Smooth muscle cell (in vitro differentiated cells): Measurements from ENCODE around the gene RAPGEF2. TPM values are rescaled to one million over a fixed set of nuclear protein-coding genes. Genes with fewer than 3 reads are reported as not detected.

Experiments used
- DNase-seq: peaks from one replicate; lab custom pipeline; 2025; ENCODE audit not compliant: unreplicated experiment; lab: John Stamatoyannopoulos, UW
- H2AFZ ChIP-seq: fragments of 200-600 bp; sonication (generic); 2 replicates; pipeline ENCODE4 v1.6.0; 2016; ENCODE audit warnings: antibody characterized with exemption, low read depth, mild to moderate bottlenecking
- H3F3A ChIP-seq: fragments of 200-600 bp; sonication (generic); 2 replicates; pipeline ENCODE4 v1.6.0; 2017; ENCODE audit warnings: antibody characterized with exemption, low read depth
- H3K27ac ChIP-seq: fragments of 200-600 bp; sonication (generic); 2 replicates; pipeline ENCODE4 v1.5.1; 2016; ENCODE audit warnings: low read depth, mild to moderate bottlenecking
- H3K27me3 ChIP-seq: fragments of 200-600 bp; sonication (generic); 2 replicates; pipeline ENCODE4 v1.6.1; 2016; ENCODE audit warnings: low read depth, mild to moderate bottlenecking
- H3K36me3 ChIP-seq: fragments of 200-600 bp; sonication (generic); 2 replicates; pipeline ENCODE4 v1.5.1; 2016; ENCODE audit warnings: low read depth
- H3K4me1 ChIP-seq: fragments of 200-600 bp; sonication (generic); 2 replicates; pipeline ENCODE4 v1.5.1; 2016; ENCODE audit warnings: low read depth
- H3K4me2 ChIP-seq: fragments of 200-600 bp; sonication (generic); 2 replicates; pipeline ENCODE4 v1.6.0; 2016; ENCODE audit warnings: mild to moderate bottlenecking
- H3K4me3 ChIP-seq: fragments of 200-600 bp; sonication (generic); 2 replicates; pipeline ENCODE4 v1.5.1; 2016; ENCODE audit warnings: mild to moderate bottlenecking
- H3K79me2 ChIP-seq: fragments of 200-600 bp; sonication (generic); 2 replicates; pipeline ENCODE4 v1.6.0; 2016; ENCODE audit warnings: low read depth, mild to moderate bottlenecking
- H3K9ac ChIP-seq: fragments of 200-600 bp; sonication (generic); 2 replicates; pipeline ENCODE4 v1.6.0; 2016; ENCODE audit warnings: low read depth
- H3K9me3 ChIP-seq: fragments of 200-600 bp; sonication (generic); replicated peaks from 2 replicates; pipeline ENCODE4 v1.5.1; 2016; ENCODE audit warnings: low read depth
- H4K20me1 ChIP-seq: fragments of 200-600 bp; sonication (generic); 2 replicates; pipeline ENCODE4 v1.6.0; 2016; ENCODE audit warnings: low read depth
- CTCF ChIP-seq: fragments of 200-600 bp; sonication (generic); IDR thresholded peaks from 2 replicates; pipeline ENCODE4 v1.5.1; 2017; ENCODE audit warnings: borderline replicate concordance, mild to moderate bottlenecking, antibody characterized with exemption; ENCODE audit not compliant: insufficient read depth, poor library complexity, severe bottlenecking
- WGBS: methylation state at CpG from one replicate; pipeline ENCODE4 v1.1.7; 2016; ENCODE audit warnings: low lambda C conversion rate; 5-methylcytosine and 5-hydroxymethylcytosine counted together
- polyA plus RNA-seq: library from polyadenylated mRNA; unstranded; fragments of >200 nt; fragmentation: Nextera tagmentation; extraction: Ambion mirVana; gene quantifications from 2 replicates; pipeline ENCODE4 v1.2.1, GENCODE V29; 2016
- total RNA-seq: library from RNA; depleted of rRNA; stranded (reverse); fragments of >200 nt; gene quantifications from 2 replicates; pipeline ENCODE4 v1.2.3, GENCODE V29; 2014

The RAPGEF2 gene
- total and polyA plus RNA-seq, 2 experiments from 2014 or later: 7.4 to 44.7 TPM

GRCh38 chr4:159269116-159269515 is 166.2 kb downstream of the RAPGEF2 start:
- no peaks in the 10 kb centered on the region for H3K27me3 ChIP-seq
- H3K9me3 ChIP-seq: no peaks in the 10 kb centered on the region
- no peak overlapping the region for H2AFZ ChIP-seq
- DNase-seq: no peak
- no peak overlapping the region for H3K4me2 ChIP-seq
- 98% methylated on average over 10 of the region's 10 CpGs for WGBS
- peaks cover 10% of the 10 kb centered on the region for H3K79me2 ChIP-seq
- H3K9ac ChIP-seq: no peak overlapping the region
- H3K36me3 ChIP-seq: no peaks in the 10 kb centered on the region
- no peak overlapping the region for H3K27ac ChIP-seq
- H3K4me3 ChIP-seq: no peak overlapping the region
- no peaks in the 10 kb centered on the region for H4K20me1 ChIP-seq
- TF ChIP-seq CTCF: no peak
- H3F3A ChIP-seq: peaks cover 8% of the 10 kb centered on the region
- H3K4me1 ChIP-seq: peaks cover 9% of the 10 kb centered on the region

GRCh38 chr4:159269956-159270355 is 167.1 kb downstream of the RAPGEF2 start:
- Histone ChIP-seq H3K4me1 (peaks cover 12% of the 10 kb centered on the region), H3K36me3 (no peaks in the 10 kb centered on the region), H3K9ac (no peak overlapping the region), H3K27ac (no peak overlapping the region), H3K9me3 (no peaks in the 10 kb centered on the region), H3K4me2 (no peak overlapping the region), H4K20me1 (no peaks in the 10 kb centered on the region), H2AFZ (no peak overlapping the region), H3K79me2 (peaks cover 10% of the 10 kb centered on the region), H3K27me3 (no peaks in the 10 kb centered on the region), H3F3A (peaks cover 8% of the 10 kb centered on the region), H3K4me3 (no peak overlapping the region)
- no peak for DNase-seq
- TF ChIP-seq CTCF: no peak

GRCh38 chr4:159271856-159272255 is 169.0 kb downstream of the RAPGEF2 start:
- Histone ChIP-seq H3K4me3 (no peak overlapping the region), H3K36me3 (no peaks in the 10 kb centered on the region), H4K20me1 (no peaks in the 10 kb centered on the region), H3K9ac (no peak overlapping the region), H3K4me2 (peak overlapping the region; percentile 20), H3K27me3 (no peaks in the 10 kb centered on the region), H2AFZ (no peak overlapping the region), H3K9me3 (no peaks in the 10 kb centered on the region), H3K79me2 (peaks cover 24% of the 10 kb centered on the region), H3K27ac (peak overlapping the region; percentile 54), H3F3A (peaks cover 8% of the 10 kb centered on the region), H3K4me1 (peaks cover 12% of the 10 kb centered on the region)
- WGBS: 74% methylated on average over 4 of the region's 4 CpGs
- no peak for DNase-seq
- TF ChIP-seq CTCF: no peak

- H3K27ac ChIP-seq: peak overlapping the region; percentile 54
These were observed 169.6 kb downstream of the RAPGEF2 start for GRCh38 chr4:159272273-159273140.

More at GRCh38 chr4:159272273-159273140, 169.6 kb downstream of the RAPGEF2 start:
- no peak overlapping the region for H3K4me3 ChIP-seq
- no peak for DNase-seq
- H3K36me3 ChIP-seq: no peaks in the 10 kb centered on the region
- H3K79me2 ChIP-seq: peaks cover 24% of the 10 kb centered on the region
- peaks cover 8% of the 10 kb centered on the region for H3F3A ChIP-seq
- no peaks in the 10 kb centered on the region for H4K20me1 ChIP-seq
- no peaks in the 10 kb centered on the region for H3K27me3 ChIP-seq
- TF ChIP-seq CTCF: no peak
- H3K4me2 ChIP-seq: peak overlapping the region; percentile 20
- H2AFZ ChIP-seq: no peak overlapping the region
- H3K9ac ChIP-seq: no peak overlapping the region
- H3K9me3 ChIP-seq: no peaks in the 10 kb centered on the region
- peaks cover 11% of the 10 kb centered on the region for H3K4me1 ChIP-seq
